ENCODE data around the gene SEBOX. TPM values are rescaled to one million over a fixed set of nuclear protein-coding genes. Genes with fewer than 3 reads are reported as not detected.
A peak's percentile ranks its signal among the peaks of the same experiment; 100 is the strongest.

The SEBOX gene
- total and polyA plus RNA-seq, 2 donors (not counting 1 experiment from before 2014, with no cell fraction given): not detected

DNA sequence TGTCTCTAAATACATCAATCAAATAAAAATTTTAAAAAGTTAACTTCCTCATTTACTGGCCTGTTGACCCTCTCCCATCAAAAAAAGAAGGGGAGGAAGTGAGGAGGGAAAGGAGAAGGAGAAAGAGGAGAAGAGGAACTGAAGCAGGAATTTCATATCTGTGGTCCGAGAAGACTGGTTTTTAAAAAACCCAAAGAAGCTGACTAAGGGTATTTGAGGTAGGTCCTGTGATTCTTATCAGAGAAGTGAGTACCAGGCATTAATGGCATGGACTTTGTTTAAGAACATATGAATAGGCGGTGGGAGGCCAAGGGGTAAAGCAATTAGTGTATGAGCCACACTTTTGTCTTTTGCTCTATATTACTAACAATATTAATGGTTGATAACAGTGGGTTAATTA is 39.0 kb upstream of the SEBOX start:
- Histone ChIP-seq H3K36me3 (replicated peaks in 1 of 2; ENCODE audit: control extremely low read depth in 1 of 2, control insufficient read depth in 1 of 2, extremely low read depth in 1 of 2, insufficient read depth in 2 of 2, low read length in 1 of 2) (no peaks in the 10 kb centered on the region), H3K79me2 (ENCODE audit: control insufficient read depth, insufficient read depth, low read length) (no peaks in the 10 kb centered on the region), H2AFZ (ENCODE audit: insufficient read depth, low read depth, low read length, poor library complexity, severe bottlenecking) (no peak overlapping the region), H3K4me2 (replicated peaks; ENCODE audit: low read depth, low read length, poor library complexity, severe bottlenecking) (no peak overlapping the region), H3K9ac (ENCODE audit: low read length) (no peak overlapping the region), H4K20me1 (ENCODE audit: control insufficient read depth, insufficient read depth, low read length, poor library complexity, severe bottlenecking) (no peaks in the 10 kb centered on the region), H3K4me1 (ENCODE audit: control insufficient read depth in 2 of 2, insufficient read depth in 2 of 2, low read length in 2 of 2) (peaks cover 8 to 12% of the 10 kb centered on the region in 2 donors), H3K27me3 (replicated peaks in 1 of 4; ENCODE audit: control extremely low read depth in 1 of 4, control insufficient read depth in 3 of 4, insufficient read depth in 4 of 4, low read length in 3 of 4) (no peaks in the 10 kb centered on the region), H3K27ac (ENCODE audit: low read length in 2 of 2) (no peak overlapping the region), H3K9me3 (ENCODE audit: control extremely low read depth in 1 of 3, control insufficient read depth in 2 of 3, insufficient read depth in 1 of 3, low read length in 2 of 3) (peaks cover 0 to 4% (median 0%) of the 10 kb centered on the region in 3 donors), H3K4me3 (ENCODE audit: control extremely low read depth in 1 of 5, extremely low read depth in 1 of 5, insufficient read depth in 1 of 5, low read depth in 2 of 5, low read length in 4 of 5) (no peak overlapping the region)
- CTCF ChIA-PET: interaction anchor here (1.5 kb wide), 1 partner anchor 12 kb away, joined by 11 read pairs; no protein-coding TSS in a partner anchor
- Mint-ChIP-seq H3K9me3 (ENCODE audit: insufficient read depth) (no peaks in the 10 kb centered on the region), H3K4me3 (peak overlapping the region; percentile 56), H3K27ac (no peak overlapping the region), H3K4me1 (peaks cover 10% of the 10 kb centered on the region), H3K27me3 (peaks cover 7% of the 10 kb centered on the region)
- ATAC-seq (ENCODE audit: low read depth): no peak
- intact Hi-C loops (cut with micrococcal nuclease): no loop called here
- TF ChIP-seq EZH2 (IDR thresholded peaks at IDR 0.05; ENCODE audit: borderline replicate concordance, insufficient read depth, low read depth, low read length, poor library complexity, severe bottlenecking): no peak
- TF ChIP-seq, protein P1, sequence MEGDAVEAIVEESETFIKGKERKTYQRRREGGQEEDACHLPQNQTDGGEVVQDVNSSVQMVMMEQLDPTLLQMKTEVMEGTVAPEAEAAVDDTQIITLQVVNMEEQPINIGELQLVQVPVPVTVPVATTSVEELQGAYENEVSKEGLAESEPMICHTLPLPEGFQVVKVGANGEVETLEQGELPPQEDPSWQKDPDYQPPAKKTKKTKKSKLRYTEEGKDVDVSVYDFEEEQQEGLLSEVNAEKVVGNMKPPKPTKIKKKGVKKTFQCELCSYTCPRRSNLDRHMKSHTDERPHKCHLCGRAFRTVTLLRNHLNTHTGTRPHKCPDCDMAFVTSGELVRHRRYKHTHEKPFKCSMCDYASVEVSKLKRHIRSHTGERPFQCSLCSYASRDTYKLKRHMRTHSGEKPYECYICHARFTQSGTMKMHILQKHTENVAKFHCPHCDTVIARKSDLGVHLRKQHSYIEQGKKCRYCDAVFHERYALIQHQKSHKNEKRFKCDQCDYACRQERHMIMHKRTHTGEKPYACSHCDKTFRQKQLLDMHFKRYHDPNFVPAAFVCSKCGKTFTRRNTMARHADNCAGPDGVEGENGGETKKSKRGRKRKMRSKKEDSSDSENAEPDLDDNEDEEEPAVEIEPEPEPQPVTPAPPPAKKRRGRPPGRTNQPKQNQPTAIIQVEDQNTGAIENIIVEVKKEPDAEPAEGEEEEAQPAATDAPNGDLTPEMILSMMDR (IDR thresholded peaks at IDR 0.05): no peak
- no peak for DNase-seq
- 67% methylated on average over 1 of the region's 2 CpGs for WGBS (ENCODE audit: insufficient coverage)
- POLR2A ChIA-PET: no interaction called here

DNA sequence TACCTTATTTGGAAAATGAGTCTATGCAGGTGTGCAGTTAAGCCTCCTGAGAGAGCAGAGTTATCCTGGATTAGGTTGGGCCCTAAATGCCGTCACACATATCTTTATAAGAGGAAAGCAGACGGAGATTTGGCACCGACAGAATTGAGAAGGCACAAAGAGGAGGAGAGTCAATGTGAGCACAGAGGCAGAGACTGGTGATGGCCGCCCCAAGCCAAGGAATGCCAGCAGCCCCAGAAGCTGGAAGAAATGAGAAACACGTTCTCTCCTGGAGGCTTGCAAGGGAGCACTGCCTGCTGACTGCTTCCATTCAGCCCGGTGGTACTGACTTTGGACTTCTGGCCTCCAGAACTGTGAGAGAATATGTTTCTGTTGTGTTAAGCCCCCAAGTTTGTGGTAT is 37.8 kb upstream of the SEBOX start:
- intact Hi-C loops (cut with micrococcal nuclease): no loop called here
- H3K27ac Mint-ChIP-seq: no peak overlapping the region
- Histone ChIP-seq H3K27ac (ENCODE audit: low read length in 2 of 2) (no peak overlapping the region), H3K27me3 (replicated peaks in 1 of 4; ENCODE audit: control extremely low read depth in 1 of 4, control insufficient read depth in 3 of 4, insufficient read depth in 4 of 4, low read length in 3 of 4) (no peaks in the 10 kb centered on the region), H3K36me3 (replicated peaks in 1 of 2; ENCODE audit: control extremely low read depth in 1 of 2, control insufficient read depth in 1 of 2, extremely low read depth in 1 of 2, insufficient read depth in 2 of 2, low read length in 1 of 2) (no peaks in the 10 kb centered on the region), H3K9me3 (ENCODE audit: control extremely low read depth in 1 of 3, control insufficient read depth in 2 of 3, insufficient read depth in 1 of 3, low read length in 2 of 3) (peaks cover 0 to 4% (median 0%) of the 10 kb centered on the region in 3 donors), H3K79me2 (ENCODE audit: control insufficient read depth, insufficient read depth, low read length) (no peaks in the 10 kb centered on the region), H2AFZ (ENCODE audit: insufficient read depth, low read depth, low read length, poor library complexity, severe bottlenecking) (no peak overlapping the region), H3K4me1 (ENCODE audit: control insufficient read depth in 2 of 2, insufficient read depth in 2 of 2, low read length in 2 of 2) (peaks cover 8 to 12% of the 10 kb centered on the region in 2 donors), H3K9ac (ENCODE audit: low read length) (no peak overlapping the region), H3K4me2 (replicated peaks; ENCODE audit: low read depth, low read length, poor library complexity, severe bottlenecking) (no peak overlapping the region), H3K4me3 (ENCODE audit: control extremely low read depth in 1 of 5, extremely low read depth in 1 of 5, insufficient read depth in 1 of 5, low read depth in 2 of 5, low read length in 4 of 5) (no peak overlapping the region), H4K20me1 (ENCODE audit: control insufficient read depth, insufficient read depth, low read length, poor library complexity, severe bottlenecking) (no peaks in the 10 kb centered on the region)
- POLR2A ChIA-PET: no interaction called here
- no peak for TF ChIP-seq EZH2 (IDR thresholded peaks at IDR 0.05; ENCODE audit: borderline replicate concordance, insufficient read depth, low read depth, low read length, poor library complexity, severe bottlenecking)
- DNase-seq: no peak
- H3K9me3 Mint-ChIP-seq (ENCODE audit: insufficient read depth): no peaks in the 10 kb centered on the region
- CTCF ChIA-PET: no interaction called here
- 100% methylated on average over 6 of the region's 6 CpGs for WGBS (ENCODE audit: insufficient coverage)
- no peak overlapping the region for H3K4me3 Mint-ChIP-seq
- H3K4me1 Mint-ChIP-seq: peaks cover 13% of the 10 kb centered on the region
- ATAC-seq (ENCODE audit: low read depth): no peak
- no peaks in the 10 kb centered on the region for H3K27me3 Mint-ChIP-seq

Measured in B cell (primary cell).